ENCODE measurements around the gene ZNF18.
"Not testable (repeated sequence)": the region's sequence is repeated elsewhere in the genome, so short reads cannot be mapped to it uniquely, and the experiment has no call there.

Gene ZNF18

DNA sequence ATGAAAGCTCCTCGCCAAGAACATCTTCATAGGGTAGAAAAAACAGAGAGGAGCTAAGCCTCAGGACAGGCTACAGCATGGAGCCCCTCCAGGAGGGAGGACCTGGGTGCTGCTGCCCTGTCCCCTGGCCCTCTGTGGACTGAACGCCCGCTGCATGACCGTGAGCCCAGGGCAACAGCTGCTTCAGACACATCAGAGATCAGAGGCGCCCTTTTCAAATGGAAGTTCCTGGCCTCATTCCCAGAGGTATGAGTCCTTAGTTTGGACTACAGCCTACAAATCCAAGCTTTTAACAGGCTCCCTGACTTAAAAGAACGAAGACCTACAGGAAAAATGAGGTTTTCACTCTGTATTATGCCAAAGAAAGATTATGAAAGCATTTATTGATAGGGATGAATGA, 48.5 kb downstream of the ZNF18 start:
- Histone ChIP-seq H3K9ac (ENCODE audit: low read length) (no peak overlapping the region), H3K36me3 (ENCODE audit: control insufficient read depth, insufficient read depth, low read length) (no peaks in the 10 kb centered on the region), H3K4me1 (ENCODE audit: control insufficient read depth, insufficient read depth, low read length) (peaks cover 4% of the 10 kb centered on the region; the same call in 1 of the 2 replicates), H3K27me3 (ENCODE audit: control insufficient read depth, insufficient read depth, low read length) (no peaks in the 10 kb centered on the region), H3K4me3 (ENCODE audit: low read depth, low read length) (no peak overlapping the region), H3K27ac (ENCODE audit: low read depth, low read length) (no peak overlapping the region), H3K9me3 (ENCODE audit: control insufficient read depth, insufficient read depth, low read depth, low read length) (peaks cover 11% of the 10 kb centered on the region)

DNA sequence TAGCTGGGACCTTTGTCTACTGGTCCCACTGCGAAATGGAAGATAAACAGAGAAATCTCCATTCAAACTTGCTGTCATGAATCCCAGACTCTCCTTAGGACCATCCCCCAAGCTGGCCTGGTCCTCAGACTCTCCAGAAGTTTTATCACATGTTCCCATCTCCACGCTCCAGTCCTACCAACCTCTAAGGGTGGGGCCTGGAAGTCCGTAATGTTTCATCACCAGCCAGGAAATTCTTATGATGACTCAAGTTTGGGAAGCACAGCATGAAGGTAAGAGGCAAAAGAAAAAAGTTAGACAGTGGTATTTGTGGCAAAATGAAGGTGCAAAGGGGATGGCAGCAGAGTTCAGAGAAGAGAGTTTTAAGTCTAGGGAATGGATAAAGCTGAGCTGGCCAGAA, 52.7 kb downstream of the ZNF18 start:
- H3K9me3 ChIP-seq (ENCODE audit: control insufficient read depth, insufficient read depth, low read depth, low read length), result no peaks in the 10 kb centered on the region
- H3K27me3 ChIP-seq (ENCODE audit: control insufficient read depth, insufficient read depth, low read length), result no peaks in the 10 kb centered on the region
- no peak overlapping the region for H3K4me3 ChIP-seq (ENCODE audit: low read depth, low read length)
- H3K36me3 ChIP-seq (ENCODE audit: control insufficient read depth, insufficient read depth, low read length), result no peaks in the 10 kb centered on the region
- H3K4me1 ChIP-seq (ENCODE audit: control insufficient read depth, insufficient read depth, low read length), result peaks cover 4% of the 10 kb centered on the region; the same call in 1 of the 2 replicates
- H3K27ac ChIP-seq (ENCODE audit: low read depth, low read length), result no peak overlapping the region
- no peak overlapping the region for H3K9ac ChIP-seq (ENCODE audit: low read length)

DNA sequence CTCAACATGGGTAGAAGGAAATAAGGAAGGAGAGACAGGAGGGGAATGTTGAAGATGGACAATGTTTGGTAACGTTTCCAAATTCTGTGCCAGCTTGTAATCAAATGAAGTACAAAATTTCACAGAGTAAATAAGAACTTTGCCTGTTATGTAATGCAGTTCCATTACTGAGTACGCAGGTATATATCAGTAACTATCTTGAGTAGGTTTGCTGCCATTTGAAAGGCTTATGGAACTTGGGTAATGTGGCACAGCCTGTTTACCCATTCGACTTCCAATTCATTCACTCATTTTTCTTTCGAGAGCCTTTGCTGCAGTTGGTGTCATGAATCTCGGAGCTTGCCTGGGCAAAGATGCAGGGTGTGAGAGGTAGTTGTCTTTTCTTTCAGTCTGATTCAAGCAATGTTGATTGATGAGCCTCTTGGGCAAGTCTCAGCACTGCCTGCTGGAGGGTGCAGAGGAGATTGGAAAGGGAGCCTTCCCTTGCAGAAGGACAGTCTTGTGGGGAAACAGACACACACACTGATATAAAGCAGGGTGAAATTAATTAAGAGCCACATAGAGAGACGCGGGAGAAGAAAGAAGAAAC, 53.4 kb downstream of the ZNF18 start:
- H3K27ac ChIP-seq (ENCODE audit: low read depth, low read length), result no peak overlapping the region
- H3K9ac ChIP-seq (ENCODE audit: low read length), result no peak overlapping the region
- H3K4me1 ChIP-seq (ENCODE audit: control insufficient read depth, insufficient read depth, low read length), result no peaks in the 10 kb centered on the region; the same call in 1 of the 2 replicates
- no peaks in the 10 kb centered on the region for H3K9me3 ChIP-seq (ENCODE audit: control insufficient read depth, insufficient read depth, low read depth, low read length)
- H3K36me3 ChIP-seq (ENCODE audit: control insufficient read depth, insufficient read depth, low read length), result no peaks in the 10 kb centered on the region
- H3K27me3 ChIP-seq (ENCODE audit: control insufficient read depth, insufficient read depth, low read length), result no peaks in the 10 kb centered on the region
- no peak overlapping the region for H3K4me3 ChIP-seq (ENCODE audit: low read depth, low read length)

DNA sequence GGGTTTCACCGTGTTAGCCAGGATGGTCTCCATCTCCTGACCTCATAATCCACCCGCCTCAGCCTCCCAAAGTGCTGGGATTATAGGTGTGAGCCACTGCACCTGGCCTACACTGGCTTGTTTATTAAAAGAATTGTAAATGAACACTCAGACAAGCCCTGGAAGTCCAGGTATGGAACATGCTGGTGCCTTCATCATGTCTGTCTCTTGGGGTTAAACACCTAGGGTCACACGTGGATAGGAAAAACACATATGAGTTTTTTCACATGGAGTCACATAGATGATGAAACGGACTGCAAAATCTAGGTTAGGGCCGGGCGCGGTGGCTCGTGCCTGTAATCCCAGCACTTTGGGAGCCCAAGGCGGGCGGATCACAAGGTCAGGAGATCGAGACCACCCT, 54.2 kb downstream of the ZNF18 start:
- H3K9ac ChIP-seq (ENCODE audit: low read length); H3K27me3 ChIP-seq (ENCODE audit: control insufficient read depth, insufficient read depth, low read length); H3K4me3 ChIP-seq (ENCODE audit: low read depth, low read length); H3K4me1 ChIP-seq (ENCODE audit: control insufficient read depth, insufficient read depth, low read length); H3K27ac ChIP-seq (ENCODE audit: low read depth, low read length); H3K9me3 ChIP-seq (ENCODE audit: control insufficient read depth, insufficient read depth, low read depth, low read length); H3K36me3 ChIP-seq (ENCODE audit: control insufficient read depth, insufficient read depth, low read length): not testable (repeated sequence)

DNA sequence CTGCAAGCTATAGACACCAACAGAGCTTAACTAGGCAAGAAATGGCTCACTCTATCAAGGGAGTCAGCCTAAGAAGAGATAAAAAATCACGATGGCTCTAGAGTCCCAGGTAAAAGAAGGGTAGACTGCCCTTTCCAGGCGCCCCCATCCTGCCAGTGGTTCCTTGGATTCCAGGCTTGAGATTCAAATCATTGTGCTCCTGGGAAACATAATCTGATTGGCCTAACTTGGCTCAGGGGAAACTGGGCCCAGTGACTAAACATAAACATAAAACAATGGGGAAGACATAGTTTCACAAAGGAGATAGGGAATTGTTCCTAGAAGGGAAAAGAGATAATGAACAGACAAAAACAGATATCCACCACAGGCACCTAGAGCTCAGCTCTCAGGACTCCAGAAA, 56.4 kb downstream of the ZNF18 start:
- Histone ChIP-seq H3K9ac (ENCODE audit: low read length) (no peak overlapping the region), H3K27me3 (ENCODE audit: control insufficient read depth, insufficient read depth, low read length) (no peaks in the 10 kb centered on the region), H3K4me3 (ENCODE audit: low read depth, low read length) (no peak overlapping the region), H3K27ac (ENCODE audit: low read depth, low read length) (no peak overlapping the region), H3K9me3 (ENCODE audit: control insufficient read depth, insufficient read depth, low read depth, low read length) (no peaks in the 10 kb centered on the region), H3K4me1 (ENCODE audit: control insufficient read depth, insufficient read depth, low read length) (no peaks in the 10 kb centered on the region), H3K36me3 (ENCODE audit: control insufficient read depth, insufficient read depth, low read length) (no peaks in the 10 kb centered on the region)

DNA sequence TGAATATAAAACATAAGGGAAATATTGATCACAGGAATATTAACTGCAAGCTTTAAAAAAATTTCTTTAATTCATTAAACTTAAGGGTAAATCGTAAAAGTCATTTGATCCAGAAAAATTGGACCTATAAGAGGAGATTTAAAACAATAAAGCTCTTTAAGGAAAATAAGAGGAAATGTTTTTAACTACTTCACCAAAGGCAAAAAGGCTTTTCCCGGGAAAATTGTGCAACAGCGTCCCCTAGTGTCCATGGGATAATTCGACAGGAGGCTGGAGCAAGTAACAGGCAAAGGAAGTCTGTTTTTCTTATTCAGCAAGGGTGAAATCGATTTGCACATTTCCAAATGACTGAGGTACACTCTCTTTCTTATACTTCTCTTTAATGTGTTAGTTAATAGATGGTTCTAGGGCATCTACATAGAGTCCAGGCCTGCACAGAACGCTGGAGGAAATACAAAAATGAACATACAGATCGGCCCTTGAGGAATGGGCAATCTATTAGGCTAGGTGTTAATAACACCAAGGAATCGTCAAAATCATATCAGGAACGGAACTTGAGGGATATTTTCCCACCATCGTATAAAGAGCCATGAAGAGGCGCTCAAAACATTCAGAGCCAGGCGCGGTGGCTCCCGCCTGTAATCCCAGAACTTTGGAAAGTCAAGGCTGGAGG, 61.4 kb downstream of the ZNF18 start:
- no peaks in the 10 kb centered on the region for H3K27me3 ChIP-seq (ENCODE audit: control insufficient read depth, insufficient read depth, low read length)
- H3K36me3 ChIP-seq (ENCODE audit: control insufficient read depth, insufficient read depth, low read length), result no peaks in the 10 kb centered on the region
- H3K4me3 ChIP-seq (ENCODE audit: low read depth, low read length), result no peak overlapping the region
- H3K27ac ChIP-seq (ENCODE audit: low read depth, low read length), result no peak overlapping the region
- no peaks in the 10 kb centered on the region for H3K9me3 ChIP-seq (ENCODE audit: control insufficient read depth, insufficient read depth, low read depth, low read length)
- no peaks in the 10 kb centered on the region for H3K4me1 ChIP-seq (ENCODE audit: control insufficient read depth, insufficient read depth, low read length)
- no peak overlapping the region for H3K9ac ChIP-seq (ENCODE audit: low read length)

DNA sequence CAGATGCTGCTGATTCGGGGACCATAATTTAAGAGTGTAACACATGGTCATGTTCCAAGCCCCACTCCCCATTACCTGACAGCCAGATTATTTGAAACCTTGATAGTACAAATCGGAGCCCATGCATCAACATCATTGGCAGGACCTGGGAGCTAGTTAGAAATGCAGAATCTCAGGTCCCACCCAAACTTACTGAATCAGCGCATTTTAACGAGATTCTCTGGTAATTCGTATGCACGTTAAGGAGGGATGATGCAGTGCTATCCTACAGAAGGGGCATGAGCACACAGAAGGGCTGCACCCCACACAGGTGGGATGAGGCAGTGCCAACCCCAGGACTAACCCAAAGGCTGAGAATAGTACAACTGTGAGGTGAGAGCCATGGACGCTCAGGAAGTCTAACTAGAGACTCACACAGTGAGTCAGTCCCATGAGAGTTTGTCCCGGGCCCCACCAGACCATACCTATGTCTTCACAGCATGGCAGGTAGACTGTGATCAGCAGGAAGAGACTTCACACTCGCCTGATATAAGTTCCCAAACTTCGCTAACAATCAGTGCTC, 64.9 kb downstream of the ZNF18 start:
- H3K36me3 ChIP-seq (ENCODE audit: control insufficient read depth, insufficient read depth, low read length), result no peaks in the 10 kb centered on the region
- no peaks in the 10 kb centered on the region for H3K9me3 ChIP-seq (ENCODE audit: control insufficient read depth, insufficient read depth, low read depth, low read length)
- peaks cover 11% of the 10 kb centered on the region for H3K4me1 ChIP-seq (ENCODE audit: control insufficient read depth, insufficient read depth, low read length)
- H3K27me3 ChIP-seq (ENCODE audit: control insufficient read depth, insufficient read depth, low read length), result no peaks in the 10 kb centered on the region
- H3K4me3 ChIP-seq (ENCODE audit: low read depth, low read length), result no peak overlapping the region
- no peak overlapping the region for H3K27ac ChIP-seq (ENCODE audit: low read depth, low read length)
- H3K9ac ChIP-seq (ENCODE audit: low read length), result no peak overlapping the region

DNA sequence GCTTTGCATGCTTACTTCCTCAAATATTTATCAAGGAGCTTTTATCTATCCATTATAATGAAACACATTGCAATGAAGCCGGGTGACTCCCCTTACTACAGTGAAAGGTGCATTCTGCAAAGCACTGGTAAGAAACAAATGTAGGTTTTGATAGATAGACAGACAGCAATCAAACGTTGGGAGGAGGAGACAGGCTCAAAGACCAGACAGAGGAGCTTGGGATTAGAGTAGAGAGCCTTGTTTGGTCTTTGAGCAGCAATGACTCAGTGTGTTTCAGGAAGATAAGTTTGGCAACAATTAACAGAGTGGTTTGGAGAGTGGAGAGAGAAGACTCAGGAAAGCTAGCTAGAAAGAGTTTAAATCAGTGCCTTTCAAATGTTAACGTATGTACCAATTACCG, 68.8 kb downstream of the ZNF18 start:
- Histone ChIP-seq H3K9ac (ENCODE audit: low read length) (no peak overlapping the region), H3K27me3 (ENCODE audit: control insufficient read depth, insufficient read depth, low read length) (no peaks in the 10 kb centered on the region), H3K4me3 (ENCODE audit: low read depth, low read length) (no peak overlapping the region), H3K9me3 (ENCODE audit: control insufficient read depth, insufficient read depth, low read depth, low read length) (0 out of 2 replicates have a peak, but pooled peaks cover 3% of the 10 kb centered on the region), H3K36me3 (ENCODE audit: control insufficient read depth, insufficient read depth, low read length) (no peaks in the 10 kb centered on the region), H3K4me1 (ENCODE audit: control insufficient read depth, insufficient read depth, low read length) (peaks cover 16% of the 10 kb centered on the region), H3K27ac (ENCODE audit: low read depth, low read length) (no peak overlapping the region)
